ENCODE results near the gene C13orf46. TPM values are rescaled to one million over a fixed set of nuclear protein-coding genes. Genes with fewer than 3 reads are reported as not detected.

The C13orf46 gene
- total and polyA plus RNA-seq, 8 donors, result 2.9 to 23.1 (median 10.6) TPM

DNA sequence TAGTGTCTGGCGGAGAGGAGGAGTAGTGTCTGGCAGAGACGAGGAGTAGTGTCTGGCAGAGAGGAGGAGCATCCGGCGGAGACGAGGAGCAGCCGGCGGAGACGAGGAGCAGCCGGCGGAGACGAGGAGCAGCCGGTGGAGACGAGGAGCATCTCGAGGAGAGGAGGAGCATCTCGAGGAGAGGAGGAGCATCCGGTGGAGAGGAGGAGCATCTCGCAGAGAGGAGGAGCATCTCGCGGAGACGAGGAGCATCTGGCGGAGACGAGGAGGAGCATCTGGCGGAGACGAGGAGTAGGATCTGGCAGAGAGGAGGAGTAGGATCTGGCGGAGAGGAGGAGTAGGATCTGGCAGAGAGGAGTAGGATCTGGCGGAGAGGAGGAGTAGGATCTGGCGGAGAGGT lies 18.2 kb downstream of the C13orf46 start:
- TF ChIP-seq, protein P1, sequence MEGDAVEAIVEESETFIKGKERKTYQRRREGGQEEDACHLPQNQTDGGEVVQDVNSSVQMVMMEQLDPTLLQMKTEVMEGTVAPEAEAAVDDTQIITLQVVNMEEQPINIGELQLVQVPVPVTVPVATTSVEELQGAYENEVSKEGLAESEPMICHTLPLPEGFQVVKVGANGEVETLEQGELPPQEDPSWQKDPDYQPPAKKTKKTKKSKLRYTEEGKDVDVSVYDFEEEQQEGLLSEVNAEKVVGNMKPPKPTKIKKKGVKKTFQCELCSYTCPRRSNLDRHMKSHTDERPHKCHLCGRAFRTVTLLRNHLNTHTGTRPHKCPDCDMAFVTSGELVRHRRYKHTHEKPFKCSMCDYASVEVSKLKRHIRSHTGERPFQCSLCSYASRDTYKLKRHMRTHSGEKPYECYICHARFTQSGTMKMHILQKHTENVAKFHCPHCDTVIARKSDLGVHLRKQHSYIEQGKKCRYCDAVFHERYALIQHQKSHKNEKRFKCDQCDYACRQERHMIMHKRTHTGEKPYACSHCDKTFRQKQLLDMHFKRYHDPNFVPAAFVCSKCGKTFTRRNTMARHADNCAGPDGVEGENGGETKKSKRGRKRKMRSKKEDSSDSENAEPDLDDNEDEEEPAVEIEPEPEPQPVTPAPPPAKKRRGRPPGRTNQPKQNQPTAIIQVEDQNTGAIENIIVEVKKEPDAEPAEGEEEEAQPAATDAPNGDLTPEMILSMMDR (IDR thresholded peaks at IDR 0.05), result no peak
- no peaks in the 10 kb centered on the region for H3K27me3 ChIP-seq
- DNase-seq (peak in 3 of 6 donors; percentile 9 to 47 (median 19)), ATAC-seq (no peak), FAIRE-seq (no peak)
- no peaks in the 10 kb centered on the region for H3K9me3 ChIP-seq
- intact Hi-C loops (cut with DNase I), result no loop called here
- no peak overlapping the region for H3K4me3 ChIP-seq
- no peaks in the 10 kb centered on the region for H3K4me1 ChIP-seq
- peaks cover 0 to 18% (median 0%) of the 10 kb centered on the region in 3 donors for H3K36me3 ChIP-seq
- WGBS, 2 donors, result 94 to 98% methylated on average over 27 of the region's 27 CpGs
- no peak overlapping the region for H3K27ac ChIP-seq

DNA sequence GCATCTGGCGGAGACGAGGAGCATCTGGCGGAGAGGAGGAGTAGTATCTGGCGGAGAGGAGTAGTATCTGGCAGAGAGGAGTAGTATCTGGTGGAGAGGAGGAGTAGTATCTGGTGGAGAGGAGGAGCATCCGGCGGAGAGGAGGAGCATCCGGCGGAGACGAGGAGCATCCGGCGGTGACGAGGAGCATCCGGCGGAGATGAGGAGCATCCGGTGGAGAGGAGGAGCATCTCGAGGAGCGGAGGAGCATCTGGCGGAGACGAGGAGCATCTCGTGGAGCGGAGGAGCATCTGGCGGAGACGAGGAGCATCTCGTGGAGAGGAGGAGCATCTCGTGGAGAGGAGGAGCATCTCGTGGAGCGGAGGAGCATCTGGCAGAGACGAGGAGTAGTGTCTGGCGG lies 18.6 kb downstream of the C13orf46 start:
- Histone ChIP-seq H3K27me3 (no peaks in the 10 kb centered on the region), H3K4me1 (no peaks in the 10 kb centered on the region), H3K4me3 (no peak overlapping the region), H3K27ac (no peak overlapping the region), H3K36me3 (peaks cover 0 to 18% (median 0%) of the 10 kb centered on the region in 3 donors), H3K9me3 (no peaks in the 10 kb centered on the region)
- peak in 2 of 6 donors; percentile 21 to 30 for DNase-seq
- no peak for FAIRE-seq
- TF ChIP-seq, protein P1 (IDR thresholded peaks at IDR 0.05), result no peak
- no peak for ATAC-seq
- intact Hi-C loops (cut with DNase I), result no loop called here
- WGBS, 2 donors, result 97% methylated on average over 29 of the region's 29 CpGs

DNA sequence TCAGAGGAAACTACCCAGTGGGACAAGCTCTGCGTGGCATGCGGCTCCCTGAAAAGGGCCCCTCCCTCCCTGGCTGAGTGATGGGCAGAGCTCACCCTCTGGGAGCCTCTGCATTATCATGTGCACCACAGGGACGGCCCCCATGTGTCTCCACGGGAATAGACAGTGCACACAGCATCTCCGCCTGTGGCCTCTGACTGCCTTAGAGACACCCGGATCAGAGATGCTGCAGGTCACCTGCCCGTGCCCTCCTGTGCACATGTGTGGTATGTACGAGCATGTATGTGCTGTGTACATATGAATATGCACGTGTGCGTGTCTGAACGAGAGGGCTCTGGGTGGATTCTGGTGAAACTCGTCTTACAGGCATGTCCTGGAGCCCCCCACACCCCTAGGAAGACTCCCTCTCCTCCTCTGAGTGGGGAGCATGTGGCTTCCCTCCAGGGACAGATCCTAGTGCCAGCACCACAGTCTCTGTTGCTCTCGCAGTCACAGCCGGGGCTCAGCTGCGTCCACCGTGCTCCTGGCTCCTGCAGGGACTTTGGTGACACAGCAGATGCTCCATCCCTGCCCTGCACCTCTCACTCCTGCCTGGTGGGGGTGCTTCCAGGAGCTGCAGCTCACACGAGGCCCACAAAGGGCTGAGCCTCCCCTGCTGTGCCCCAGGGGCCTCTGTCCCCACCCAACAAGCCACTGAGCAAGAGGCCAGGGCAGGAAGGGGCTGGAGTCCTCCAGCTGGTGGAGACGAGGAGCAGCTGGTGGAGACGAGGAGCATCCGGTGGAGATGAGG lies 19.6 kb downstream of the C13orf46 start:
- Histone ChIP-seq H3K9me3 (no peaks in the 10 kb centered on the region), H3K4me3 (no peak overlapping the region), H3K27me3 (no peaks in the 10 kb centered on the region), H3K27ac (no peak overlapping the region), H3K4me1 (no peaks in the 10 kb centered on the region), H3K36me3 (peaks cover 0 to 18% (median 0%) of the 10 kb centered on the region in 3 donors)
- TF ChIP-seq, protein P1 (IDR thresholded peaks at IDR 0.05), result no peak
- WGBS, 2 donors, result 82% methylated on average over 20 of the region's 20 CpGs
- intact Hi-C loops (cut with DNase I), result loop anchor here in 2 of 3 donors (5.0 kb wide), 2 partner anchors 268 to 273 kb away; no protein-coding TSS in a partner anchor
- FAIRE-seq (no peak), DNase-seq (peak in 3 of 6 donors; percentile 32 to 62 (median 35)), ATAC-seq (no peak)

DNA sequence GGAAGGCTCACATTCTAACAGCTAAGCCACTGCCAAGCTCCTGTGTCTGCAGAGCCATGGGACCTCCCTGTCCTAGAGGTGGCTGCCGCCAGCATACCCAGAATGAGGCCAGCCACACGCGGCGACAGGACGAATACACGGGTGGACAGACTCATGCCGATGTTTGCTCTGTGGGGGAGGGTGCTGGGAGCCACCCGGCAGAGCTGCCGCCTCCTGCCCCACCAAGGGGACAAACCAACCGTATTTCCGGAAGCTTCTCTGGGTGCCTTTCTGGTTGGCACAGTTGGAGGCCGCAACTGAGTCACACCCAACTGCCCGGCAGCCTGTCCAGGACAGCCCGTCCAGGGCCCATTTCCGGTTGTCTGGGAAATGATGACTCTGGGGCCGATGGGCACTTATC lies 20.3 kb downstream of the C13orf46 start:
- intact Hi-C loops (cut with DNase I), result loop anchor here in 2 of 3 donors (5.0 kb wide), 2 partner anchors 269 to 274 kb away; no protein-coding TSS in a partner anchor
- DNase-seq (peak in 3 of 6 donors; percentile 27 to 57 (median 37)), FAIRE-seq (no peak), ATAC-seq (no peak)
- H3K27me3 ChIP-seq, result no peaks in the 10 kb centered on the region
- TF ChIP-seq, protein P1 (IDR thresholded peaks at IDR 0.05), result no peak
- 89% methylated on average over 16 of the region's 16 CpGs for whole genome bisulfite sequencing, 2 donors
- H3K27ac ChIP-seq, result no peak overlapping the region
- H3K9me3 ChIP-seq, result no peaks in the 10 kb centered on the region
- peaks cover 0 to 18% (median 0%) of the 10 kb centered on the region in 3 donors for H3K36me3 ChIP-seq
- H3K4me1 ChIP-seq, result no peaks in the 10 kb centered on the region
- no peak overlapping the region for H3K4me3 ChIP-seq
